Upper lobe of right lung (tissue), 1 donor: ENCODE data around the gene HERC3. TPM values are rescaled to one million over a fixed set of nuclear protein-coding genes. Genes with fewer than 3 reads are reported as not detected.

Experiments
- ATAC-seq: fragments of 200-7000 bp; cut with Tn5 transposase; one replicate; pipeline ENCODE4 v1.9.1; 2020; ENCODE audit warnings: mild to moderate bottlenecking, moderate library complexity
- DNase-seq: peaks from one replicate; pipeline ENCODE4 v3.0.0-alpha.2; 2020
- H3K27ac ChIP-seq: fragments of 200-600 bp; one replicate; pipeline ENCODE4 v1.8.0; 2022
- H3K27me3 ChIP-seq: fragments of 200-600 bp; one replicate; pipeline ENCODE4 v1.8.0; 2022; ENCODE audit warnings: mild to moderate bottlenecking
- H3K36me3 ChIP-seq: fragments of 200-600 bp; one replicate; pipeline ENCODE4 v1.8.0; 2022
- H3K4me1 ChIP-seq: fragments of 200-600 bp; one replicate; pipeline ENCODE4 v1.8.0; 2022
- H3K4me3 ChIP-seq: fragments of 200-600 bp; one replicate; pipeline ENCODE4 v1.8.0; 2022; ENCODE audit warnings: mild to moderate bottlenecking
- H3K9me3 ChIP-seq: fragments of 200-600 bp; one replicate; pipeline ENCODE4 v1.8.0; 2022
- CTCF ChIP-seq: fragments of 200-600 bp; IDR thresholded peaks from one replicate; pipeline ENCODE4 v1.8.0; 2022; ENCODE audit warnings: antibody characterized with exemption
- intact Hi-C: fragments of 100-400 bp; cut with DNase I; formaldehyde crosslinking; loops from one replicate; pipeline ENCODE4 v1.11.0; 2022
- total RNA-seq: library from RNA; stranded (reverse); fragmentation: NEBNext Ultra II Directional; extraction: Animal tissue kit (Norgen Biotek cat#: 25700); gene quantifications from one replicate; pipeline ENCODE4 v1.2.1, GENCODE V29; 2021
- donor health status: DM: no; HTN: yes; CAD: no; lungs with severe emphysema.

HERC3 gene
- total RNA-seq, 1 donor from 2014 or later, result 50.0 TPM

GRCh38 chr4:88681209-88681608 lies 88.9 kb downstream of the HERC3 start:
- intact Hi-C loops, result no loop called here
- Histone ChIP-seq H3K36me3 (peaks cover 59% of the 10 kb centered on the region), H3K27ac (no peak overlapping the region), H3K4me3 (no peak overlapping the region), H3K27me3 (no peaks in the 10 kb centered on the region), H3K9me3 (no peaks in the 10 kb centered on the region), H3K4me1 (no peaks in the 10 kb centered on the region)
- ATAC-seq (no peak), DNase-seq (no peak)
- TF ChIP-seq CTCF, result no peak

DNA sequence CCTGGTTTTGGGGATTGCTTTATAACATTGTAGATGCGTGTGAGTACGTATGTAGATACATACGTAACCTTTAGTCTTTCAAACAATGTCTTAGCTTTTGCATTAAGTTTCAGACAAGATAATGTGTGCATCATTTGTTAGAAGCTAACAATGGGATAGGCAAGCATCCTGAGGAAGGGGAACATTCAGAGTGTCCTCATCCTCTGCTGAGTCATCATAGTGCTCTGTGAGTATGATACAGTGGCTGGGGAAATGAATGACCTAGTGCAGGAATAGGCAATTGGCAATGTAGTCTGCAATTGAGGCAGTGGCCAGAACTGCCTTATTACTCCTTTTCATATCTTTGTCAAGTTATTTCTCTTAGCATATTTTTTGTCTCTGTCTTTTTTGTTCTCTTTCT lies 98.1 kb downstream of the HERC3 start:
- Histone ChIP-seq H3K27ac (no peak overlapping the region), H3K36me3 (peaks cover 36% of the 10 kb centered on the region), H3K4me1 (no peaks in the 10 kb centered on the region), H3K9me3 (no peaks in the 10 kb centered on the region), H3K4me3 (no peak overlapping the region), H3K27me3 (no peaks in the 10 kb centered on the region)
- ATAC-seq (peak; percentile 36), DNase-seq (no peak)
- intact Hi-C loops, result no loop called here
- no peak for TF ChIP-seq CTCF

DNA sequence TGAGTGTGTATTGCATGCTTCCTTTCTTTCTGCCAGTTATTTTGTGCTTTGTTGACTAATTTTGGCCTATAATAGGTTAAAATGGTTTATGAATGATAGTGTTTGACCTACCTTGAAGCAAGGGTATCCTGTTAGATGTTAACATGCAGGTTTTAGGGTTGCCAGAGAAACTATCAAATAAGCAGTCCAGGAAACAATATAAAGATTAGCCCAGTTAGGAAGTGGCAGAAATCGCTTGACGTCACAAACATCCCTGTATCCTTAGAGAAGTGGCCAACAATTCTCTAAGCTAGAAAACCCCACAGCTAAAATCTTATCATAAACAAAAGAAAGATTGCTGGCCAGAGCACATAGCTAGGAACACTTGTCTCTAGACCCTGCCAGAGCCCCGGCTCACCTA lies 101.5 kb downstream of the HERC3 start:
- Histone ChIP-seq H3K4me3 (no peak overlapping the region), H3K36me3 (peaks cover 14% of the 10 kb centered on the region), H3K9me3 (no peaks in the 10 kb centered on the region), H3K27ac (no peak overlapping the region), H3K27me3 (no peaks in the 10 kb centered on the region), H3K4me1 (no peaks in the 10 kb centered on the region)
- no peak for TF ChIP-seq CTCF
- DNase-seq (no peak), ATAC-seq (no peak)
- intact Hi-C loops, result no loop called here

DNA sequence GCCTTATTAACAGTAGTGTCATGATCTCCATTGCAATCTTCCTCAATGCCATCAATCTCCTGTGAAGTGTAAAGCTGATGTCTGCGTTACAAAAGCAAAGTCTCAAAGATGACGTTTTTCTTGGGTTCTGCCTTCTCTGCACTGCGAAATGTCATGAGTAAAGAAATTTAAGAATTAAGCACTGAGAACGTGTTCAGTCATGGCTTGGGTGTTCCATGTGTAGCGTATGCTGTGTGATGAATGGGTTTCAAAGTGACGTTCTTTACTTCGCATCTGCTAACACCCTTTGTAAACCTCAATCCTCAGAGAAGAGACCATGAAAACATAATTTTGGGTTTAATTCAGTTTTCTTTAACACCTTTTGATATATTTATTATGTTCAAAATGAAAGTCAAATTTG lies 104.3 kb downstream of the HERC3 start:
- DNase-seq, result no peak

GRCh38 chr4:88697141-88697540 lies 104.9 kb downstream of the HERC3 start:
- no peaks in the 10 kb centered on the region for H3K27me3 ChIP-seq
- peak overlapping the region; percentile 56 for H3K4me3 ChIP-seq
- H3K36me3 ChIP-seq, result no peaks in the 10 kb centered on the region
- no peak for DNase-seq
- H3K9me3 ChIP-seq, result no peaks in the 10 kb centered on the region
- peak overlapping the region; percentile 61 for H3K27ac ChIP-seq
- peak; percentile 34 for ATAC-seq
- H3K4me1 ChIP-seq, result no peaks in the 10 kb centered on the region
- intact Hi-C loops, result no loop called here
- no peak for TF ChIP-seq CTCF

More for the DNA sequence above, 104.3 kb downstream of the HERC3 start:
- intact Hi-C loops, result no loop called here
- H3K36me3 ChIP-seq, result no peaks in the 10 kb centered on the region
- H3K27me3 ChIP-seq, result no peaks in the 10 kb centered on the region
- H3K27ac ChIP-seq, result no peak overlapping the region
- ATAC-seq, result no peak
- H3K4me3 ChIP-seq, result peak overlapping the region; percentile 56
- no peaks in the 10 kb centered on the region for H3K4me1 ChIP-seq
- no peak for TF ChIP-seq CTCF
- H3K9me3 ChIP-seq, result no peaks in the 10 kb centered on the region
